Measurements from ENCODE around the gene ADAM8. TPM values are rescaled to one million over a fixed set of nuclear protein-coding genes. Genes with fewer than 3 reads are reported as not detected.

ADAM8 gene
- total and polyA plus RNA-seq, 12 donors: 0.61 to 7.7 (median 3.8) TPM

- Histone ChIP-seq H3K4me1 (replicated peaks in 1 of 2) (peaks cover 0 to 26% of the 10 kb centered on the region in 2 donors), H3K36me3 (replicated peaks in 1 of 2) (peaks cover 0 to 11% of the 10 kb centered on the region in 2 donors), H3K9me3 (replicated peaks in 1 of 3) (no peaks in the 10 kb centered on the region), H3K27me3 (no peaks in the 10 kb centered on the region), H3K27ac (no peak overlapping the region), H3K4me3 (no peak overlapping the region)
- intact Hi-C loops (cut with DNase I): no loop called here
- no peak for TF ChIP-seq POLR2A (IDR thresholded peaks at IDR 0.05)
- TF ChIP-seq, protein P1, sequence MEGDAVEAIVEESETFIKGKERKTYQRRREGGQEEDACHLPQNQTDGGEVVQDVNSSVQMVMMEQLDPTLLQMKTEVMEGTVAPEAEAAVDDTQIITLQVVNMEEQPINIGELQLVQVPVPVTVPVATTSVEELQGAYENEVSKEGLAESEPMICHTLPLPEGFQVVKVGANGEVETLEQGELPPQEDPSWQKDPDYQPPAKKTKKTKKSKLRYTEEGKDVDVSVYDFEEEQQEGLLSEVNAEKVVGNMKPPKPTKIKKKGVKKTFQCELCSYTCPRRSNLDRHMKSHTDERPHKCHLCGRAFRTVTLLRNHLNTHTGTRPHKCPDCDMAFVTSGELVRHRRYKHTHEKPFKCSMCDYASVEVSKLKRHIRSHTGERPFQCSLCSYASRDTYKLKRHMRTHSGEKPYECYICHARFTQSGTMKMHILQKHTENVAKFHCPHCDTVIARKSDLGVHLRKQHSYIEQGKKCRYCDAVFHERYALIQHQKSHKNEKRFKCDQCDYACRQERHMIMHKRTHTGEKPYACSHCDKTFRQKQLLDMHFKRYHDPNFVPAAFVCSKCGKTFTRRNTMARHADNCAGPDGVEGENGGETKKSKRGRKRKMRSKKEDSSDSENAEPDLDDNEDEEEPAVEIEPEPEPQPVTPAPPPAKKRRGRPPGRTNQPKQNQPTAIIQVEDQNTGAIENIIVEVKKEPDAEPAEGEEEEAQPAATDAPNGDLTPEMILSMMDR (IDR thresholded peaks at IDR 0.05): no peak
- no peak for DNase-seq
- 44 to 57% (median 53%) methylated on average over 13 to 26 of the region's 26 CpGs for WGBS, 4 donors
Observed at GRCh38 chr10:133274751-133275683, 1.7 kb downstream of the ADAM8 start.

- H3K27ac ChIP-seq: no peak overlapping the region
- H3K9me3 ChIP-seq (replicated peaks in 1 of 3): no peaks in the 10 kb centered on the region
- intact Hi-C loops (cut with DNase I): no loop called here
- peaks cover 0 to 22% of the 10 kb centered on the region in 2 donors for H3K4me1 ChIP-seq (replicated peaks in 1 of 2)
- no peak for DNase-seq
- H3K27me3 ChIP-seq: no peaks in the 10 kb centered on the region
- H3K36me3 ChIP-seq (replicated peaks in 1 of 2): no peaks in the 10 kb centered on the region
- TF ChIP-seq, protein P1 (IDR thresholded peaks at IDR 0.05): no peak
- TF ChIP-seq POLR2A (IDR thresholded peaks at IDR 0.05): no peak
- H3K4me3 ChIP-seq: no peak overlapping the region
- 86 to 89% (median 88%) methylated on average over 12 to 27 of the region's 28 CpGs; no CpG with 5 or more reads in 1 of the 4 donors for WGBS, 4 donors
Observed at GRCh38 chr10:133273534-133274143, 3.0 kb downstream of the ADAM8 start.

- Histone ChIP-seq H3K36me3 (replicated peaks in 1 of 2) (no peaks in the 10 kb centered on the region), H3K9me3 (replicated peaks in 1 of 3) (no peaks in the 10 kb centered on the region), H3K4me1 (replicated peaks in 1 of 2) (peaks cover 0 to 15% of the 10 kb centered on the region in 2 donors), H3K27me3 (no peaks in the 10 kb centered on the region), H3K27ac (no peak overlapping the region), H3K4me3 (no peak overlapping the region)
- 91 to 100% (median 94%) methylated on average over 2 to 25 of the region's 25 CpGs for WGBS, 4 donors
- intact Hi-C loops (cut with DNase I): no loop called here
- no peak for TF ChIP-seq POLR2A (IDR thresholded peaks at IDR 0.05)
- TF ChIP-seq, protein P1 (IDR thresholded peaks at IDR 0.05): no peak
- DNase-seq: no peak
Observed at GRCh38 chr10:133272964-133273420, 3.7 kb downstream of the ADAM8 start.

DNA sequence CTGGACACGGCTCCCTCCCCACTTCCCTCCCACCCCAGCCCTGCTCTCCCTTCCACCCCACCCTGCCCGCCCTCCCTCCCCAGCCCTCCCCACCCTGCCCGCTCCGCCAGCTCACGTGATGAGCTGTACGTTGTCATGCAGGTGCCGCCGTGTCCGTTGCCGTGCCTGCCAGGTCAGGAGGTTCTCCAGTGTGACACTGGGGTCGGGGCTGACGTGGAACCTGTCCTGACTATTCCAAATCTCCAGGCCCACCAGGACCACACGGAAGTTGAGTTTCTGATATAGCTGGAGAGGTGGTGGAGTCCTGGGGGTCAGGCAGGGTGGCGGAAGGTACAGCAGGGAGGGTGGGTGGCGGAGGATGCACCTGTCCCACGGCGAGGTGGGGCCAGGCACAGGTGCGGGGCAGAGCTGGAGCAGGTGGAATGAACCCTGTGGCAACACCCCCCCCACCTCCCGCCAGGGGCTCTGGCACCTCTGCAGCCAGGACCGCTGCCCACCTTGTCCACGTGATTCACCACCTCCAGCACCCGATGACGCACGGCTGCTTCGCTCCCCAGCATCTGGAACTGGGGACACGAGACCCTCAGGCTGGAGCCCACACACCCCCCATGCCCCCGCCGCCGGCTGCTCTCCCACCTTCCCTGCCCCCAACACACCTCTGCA is 4.2 kb downstream of the ADAM8 start:
- H3K9me3 ChIP-seq (replicated peaks in 1 of 3): no peaks in the 10 kb centered on the region
- 82 to 90% (median 87%) methylated on average over 3 to 29 of the region's 29 CpGs for WGBS, 4 donors
- H3K36me3 ChIP-seq (replicated peaks in 1 of 2): no peaks in the 10 kb centered on the region

More for the DNA sequence above, 4.2 kb downstream of the ADAM8 start:
- H3K4me1 ChIP-seq (replicated peaks in 1 of 2): peaks cover 0 to 10% of the 10 kb centered on the region in 2 donors
- TF ChIP-seq POLR2A (IDR thresholded peaks at IDR 0.05): no peak
- TF ChIP-seq, protein P1 (IDR thresholded peaks at IDR 0.05): no peak
- intact Hi-C loops (cut with DNase I): no loop called here
- no peak overlapping the region for H3K27ac ChIP-seq
- no peak overlapping the region for H3K4me3 ChIP-seq
- DNase-seq: no peak
- no peaks in the 10 kb centered on the region for H3K27me3 ChIP-seq
